ENCODE results near the gene CHD8. TPM values are rescaled to one million over a fixed set of nuclear protein-coding genes. Genes with fewer than 3 reads are reported as not detected.
"Not testable (repeated sequence)": the region's sequence is repeated elsewhere in the genome, so short reads cannot be mapped to it uniquely, and the experiment has no call there.

Gene CHD8
- polyA plus RNA-seq, 5 donors: 63.5 to 85.8 (median 70.2) TPM

- no peak for DNase-seq
Observed at GRCh38 chr14:21382095-21382494, 73.8 kb downstream of the CHD8 start.

- DNase-seq: no peak
Observed at GRCh38 chr14:21379338-21379737, 76.6 kb downstream of the CHD8 start.

- DNase-seq: no peak
Observed at GRCh38 chr14:21373980-21374379, 81.9 kb downstream of the CHD8 start.

- not testable (repeated sequence) for DNase-seq
Observed at GRCh38 chr14:21372814-21373213, 83.1 kb downstream of the CHD8 start.

- DNase-seq: peak in 1 of 2 donors; percentile 6
Observed at GRCh38 chr14:21369949-21370679, 85.8 kb downstream of the CHD8 start.

GRCh38 chr14:21367582-21368144, 88.3 kb downstream of the CHD8 start:
- no peak for DNase-seq

- no peak for DNase-seq
Observed at GRCh38 chr14:21356511-21356910, 99.4 kb downstream of the CHD8 start.

GRCh38 chr14:21352587-21352986, 103.3 kb downstream of the CHD8 start:
- DNase-seq: no peak

- no peak for DNase-seq
Observed at GRCh38 chr14:21350539-21350938, 105.4 kb downstream of the CHD8 start.

- DNase-seq: no peak
Observed at GRCh38 chr14:21347201-21347600, 108.7 kb downstream of the CHD8 start.

GRCh38 chr14:21346532-21347135, 109.3 kb downstream of the CHD8 start:
- DNase-seq: no peak

- no peak for DNase-seq
Observed at GRCh38 chr14:21343035-21343794, 112.7 kb downstream of the CHD8 start.

Other genes with a start within 250 kb of the CHD8 start
- 100 to 1,000 TPM; 694 to 979 (median 852) TPM for gene HNRNPC, start 186.7 kb downstream of the CHD8 start, polyA plus RNA-seq (ENCODE audit: insufficient read depth in 1 of 5, insufficient read length in 5 of 5, low replicate concordance in 1 of 5)
- gene RPGRIP1, start 176.0 kb downstream of the CHD8 start, polyA plus RNA-seq (ENCODE audit: insufficient read depth in 1 of 5, insufficient read length in 5 of 5, low replicate concordance in 1 of 5): under 1 TPM; 0.53 to 0.93 (median 0.74) TPM
- 100 to 1,000 TPM in 4 of 5 donors, 10 to 100 TPM in 1; 98.8 to 146 (median 131) TPM for gene SUPT16H, start 72.1 kb downstream of the CHD8 start, polyA plus RNA-seq (ENCODE audit: insufficient read depth in 1 of 5, insufficient read length in 5 of 5, low replicate concordance in 1 of 5)
- gene RAB2B, start 20.8 kb upstream of the CHD8 start, polyA plus RNA-seq (ENCODE audit: insufficient read depth in 1 of 5, insufficient read length in 5 of 5, low replicate concordance in 1 of 5): 10 to 100 TPM; 36.0 to 53.8 (median 47.9) TPM
- 10 to 100 TPM; 51.3 to 69.4 (median 61.6) TPM for gene TOX4, start 21.1 kb upstream of the CHD8 start, polyA plus RNA-seq (ENCODE audit: insufficient read depth in 1 of 5, insufficient read length in 5 of 5, low replicate concordance in 1 of 5)
- 100 to 1,000 TPM in 2 of 5 donors, 10 to 100 TPM in 3; 77.3 to 111 (median 99.8) TPM for gene METTL3, start 55.2 kb upstream of the CHD8 start, polyA plus RNA-seq (ENCODE audit: insufficient read depth in 1 of 5, insufficient read length in 5 of 5, low replicate concordance in 1 of 5)
- 10 to 100 TPM; 29.4 to 44.6 (median 33.1) TPM for gene SALL2, start 70.2 kb upstream of the CHD8 start, polyA plus RNA-seq (ENCODE audit: insufficient read depth in 1 of 5, insufficient read length in 5 of 5, low replicate concordance in 1 of 5)
- under 1 TPM in 4 of 5 donors, not detected in 1; 0.06 to 0.18 (median 0.10) TPM for gene OR10G3, start 124.0 kb upstream of the CHD8 start, polyA plus RNA-seq (ENCODE audit: insufficient read depth in 1 of 5, insufficient read length in 5 of 5, low replicate concordance in 1 of 5)
- gene OR10G2, start 178.8 kb upstream of the CHD8 start, polyA plus RNA-seq (ENCODE audit: insufficient read depth in 1 of 5, insufficient read length in 5 of 5, low replicate concordance in 1 of 5): not detected
- under 1 TPM in 1 of 5 donors, not detected in 4; 0.05 TPM for gene OR4E2, start 197.7 kb upstream of the CHD8 start, polyA plus RNA-seq (ENCODE audit: insufficient read depth in 1 of 5, insufficient read length in 5 of 5, low replicate concordance in 1 of 5)
- gene OR4E1, start 217.7 kb upstream of the CHD8 start, polyA plus RNA-seq (ENCODE audit: insufficient read depth in 1 of 5, insufficient read length in 5 of 5, low replicate concordance in 1 of 5): under 1 TPM in 2 of 5 donors, not detected in 3; 0.05 to 0.06 TPM